ENCODE measurements around the gene CEP170.

GRCh38 chr1:243258731-243259130, 3.6 kb upstream of the CEP170 start:
- no peak for TF ChIP-seq CTCF (IDR thresholded peaks at IDR 0.05; ENCODE audit: poor library complexity, severe bottlenecking)
- no peak for TF ChIP-seq RAD21 (conservative IDR thresholded peaks at IDR 0.05)
- TF ChIP-seq REST (IDR thresholded peaks at IDR 0.05; ENCODE audit: borderline replicate concordance): no peak
